ENCODE data around the gene LRR1.

Gene LRR1

GRCh38 chr14:49633640-49634546, 35.2 kb downstream of the LRR1 start:
- Histone ChIP-seq H3K27ac (ENCODE audit: low read length) (peak overlapping the region; percentile 95), H3K79me2 (ENCODE audit: low read length) (peaks cover 95% of the 10 kb centered on the region), H3K4me2 (ENCODE audit: low read length) (peak overlapping the region; percentile 75), H3K9me3 (ENCODE audit: insufficient read depth, low read length) (no peaks in the 10 kb centered on the region), H3K36me3 (replicated peaks; ENCODE audit: low read depth, low read length) (peaks cover 38% of the 10 kb centered on the region), H4K20me1 (ENCODE audit: insufficient read depth, low read length) (peaks cover 9% of the 10 kb centered on the region; the same call in 1 of the 2 replicates), H3K4me1 (ENCODE audit: low read length) (peaks cover 22% of the 10 kb centered on the region), H3K27me3 (ENCODE audit: low read depth, low read length) (no peaks in the 10 kb centered on the region), H2AFZ (ENCODE audit: low read depth, low read length) (peak overlapping the region; percentile 70; the same call in 1 of the 2 replicates), H3K4me3 (ENCODE audit: low read length) (peak overlapping the region; percentile 95), H3K9ac (ENCODE audit: low read length) (peak overlapping the region; percentile 92)
- TF ChIP-seq EZH2phosphoT487 (IDR thresholded peaks at IDR 0.05; ENCODE audit: low read depth) (no peak), CTCF (IDR thresholded peaks at IDR 0.05; ENCODE audit: low read depth, low read length) (peak; percentile 85)

GRCh38 chr14:49634547-49635334, 36.0 kb downstream of the LRR1 start, which contains the start of gene DNAAF2:
Gene DNAAF2 (minus strand): TSS chr14:49635244. CDS start chr14:49635149, 95 bp downstream.
- H3K9me3 ChIP-seq (ENCODE audit: insufficient read depth, low read length) = no peaks in the 10 kb centered on the region
- H3K4me1 ChIP-seq (ENCODE audit: low read length) = peaks cover 22% of the 10 kb centered on the region
- TF ChIP-seq CTCF (IDR thresholded peaks at IDR 0.05; ENCODE audit: low read depth, low read length) (no peak), EZH2phosphoT487 (IDR thresholded peaks at IDR 0.05; ENCODE audit: low read depth) (no peak)
- H3K79me2 ChIP-seq (ENCODE audit: low read length) = peaks cover 95% of the 10 kb centered on the region
- peak within 1 kb of the TSS; percentile 95 for H3K27ac ChIP-seq (ENCODE audit: low read length)
- H3K27me3 ChIP-seq (ENCODE audit: low read depth, low read length) = no peaks in the 10 kb centered on the region
- peaks cover 11% of the 10 kb centered on the region; the same call in 1 of the 2 replicates for H4K20me1 ChIP-seq (ENCODE audit: insufficient read depth, low read length)
- H3K9ac ChIP-seq (ENCODE audit: low read length) = peak within 1 kb of the TSS; percentile 92
- peak within 1 kb of the TSS; percentile 95 for H3K4me3 ChIP-seq (ENCODE audit: low read length)
- H2AFZ ChIP-seq (ENCODE audit: low read depth, low read length) = peak within 1 kb of the TSS; percentile 70; the same call in 1 of the 2 replicates
- peaks cover 44% of the 10 kb centered on the region for H3K36me3 ChIP-seq (replicated peaks; ENCODE audit: low read depth, low read length)
- peak within 1 kb of the TSS; percentile 75 for H3K4me2 ChIP-seq (ENCODE audit: low read length)

GRCh38 chr14:49636866-49637265, 38.1 kb downstream of the LRR1 start:
- Histone ChIP-seq H3K9ac (ENCODE audit: low read length) (no peak overlapping the region), H3K4me2 (ENCODE audit: low read length) (no peak overlapping the region), H3K4me3 (ENCODE audit: low read length) (no peak overlapping the region), H4K20me1 (ENCODE audit: insufficient read depth, low read length) (peaks cover 22% of the 10 kb centered on the region; the same call in 1 of the 2 replicates), H3K36me3 (replicated peaks; ENCODE audit: low read depth, low read length) (peaks cover 43% of the 10 kb centered on the region), H3K27ac (ENCODE audit: low read length) (no peak overlapping the region), H3K4me1 (ENCODE audit: low read length) (peaks cover 18% of the 10 kb centered on the region), H3K9me3 (ENCODE audit: insufficient read depth, low read length) (no peaks in the 10 kb centered on the region), H3K79me2 (ENCODE audit: low read length) (peaks cover 95% of the 10 kb centered on the region), H2AFZ (ENCODE audit: low read depth, low read length) (no peak overlapping the region), H3K27me3 (ENCODE audit: low read depth, low read length) (no peaks in the 10 kb centered on the region)
- TF ChIP-seq CTCF (IDR thresholded peaks at IDR 0.05; ENCODE audit: low read depth, low read length) (no peak), EZH2phosphoT487 (IDR thresholded peaks at IDR 0.05; ENCODE audit: low read depth) (no peak)
